Mammary epithelial cell (primary cell): ENCODE results near the gene ATG13.

ENCODE experiments used
- EZH2 ChIP-seq: IDR thresholded peaks from 2 replicates; pipeline ENCODE4 v1.6.1; 2012; ENCODE audit warnings: low read length, inconsistent platforms, borderline replicate concordance
- TF ChIP-seq, protein P1 (sequence below), 2 donors: IDR thresholded peaks in 1 of 2; conservative IDR thresholded peaks in 1 of 2; 2 replicates each; pipeline ENCODE4 v1.5.1; 2011 to 2012; ENCODE audit warnings: inconsistent platforms in 2 of 2, low read length in 2 of 2, mild to moderate bottlenecking in 2 of 2, control low read depth in 1 of 2, low read depth in 1 of 2; ENCODE audit not compliant: insufficient read depth in 1 of 2; ENCODE audit errors: extremely low read depth in 1 of 2

DNA sequence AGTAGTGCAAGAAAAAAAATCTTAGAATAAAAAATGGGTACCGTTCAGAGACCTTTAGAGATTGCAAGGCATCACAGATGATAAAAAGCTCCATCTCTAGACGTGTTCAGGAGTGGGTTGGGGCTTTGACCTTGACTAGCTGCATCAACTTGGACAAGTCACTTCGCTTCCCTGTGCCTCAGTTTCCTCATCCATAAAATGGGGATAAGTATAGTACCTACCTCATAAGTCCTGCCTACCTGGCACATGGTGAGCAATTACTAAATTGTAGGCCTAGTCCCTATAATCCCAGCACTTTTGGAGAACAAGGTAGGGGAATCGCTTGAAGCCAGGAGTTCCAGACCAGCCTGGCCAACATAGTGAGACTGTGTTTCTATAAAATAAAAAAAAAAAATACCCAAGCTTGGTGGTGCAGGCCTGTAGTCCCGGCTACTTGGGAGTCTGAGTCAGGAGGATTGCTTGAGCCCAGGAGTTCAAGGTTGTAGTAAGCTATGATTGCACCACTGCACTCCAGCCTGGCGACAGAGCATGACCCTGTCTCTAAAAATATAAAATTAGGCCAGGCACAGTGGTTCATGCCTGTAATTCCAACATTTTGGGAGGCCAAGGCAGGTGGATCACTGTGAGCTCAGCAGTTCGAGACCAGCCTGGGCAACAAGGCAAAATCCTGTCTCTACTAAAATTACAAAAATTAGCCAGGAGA lies 95.7 kb downstream of the ATG13 start:
- TF ChIP-seq, protein P1, sequence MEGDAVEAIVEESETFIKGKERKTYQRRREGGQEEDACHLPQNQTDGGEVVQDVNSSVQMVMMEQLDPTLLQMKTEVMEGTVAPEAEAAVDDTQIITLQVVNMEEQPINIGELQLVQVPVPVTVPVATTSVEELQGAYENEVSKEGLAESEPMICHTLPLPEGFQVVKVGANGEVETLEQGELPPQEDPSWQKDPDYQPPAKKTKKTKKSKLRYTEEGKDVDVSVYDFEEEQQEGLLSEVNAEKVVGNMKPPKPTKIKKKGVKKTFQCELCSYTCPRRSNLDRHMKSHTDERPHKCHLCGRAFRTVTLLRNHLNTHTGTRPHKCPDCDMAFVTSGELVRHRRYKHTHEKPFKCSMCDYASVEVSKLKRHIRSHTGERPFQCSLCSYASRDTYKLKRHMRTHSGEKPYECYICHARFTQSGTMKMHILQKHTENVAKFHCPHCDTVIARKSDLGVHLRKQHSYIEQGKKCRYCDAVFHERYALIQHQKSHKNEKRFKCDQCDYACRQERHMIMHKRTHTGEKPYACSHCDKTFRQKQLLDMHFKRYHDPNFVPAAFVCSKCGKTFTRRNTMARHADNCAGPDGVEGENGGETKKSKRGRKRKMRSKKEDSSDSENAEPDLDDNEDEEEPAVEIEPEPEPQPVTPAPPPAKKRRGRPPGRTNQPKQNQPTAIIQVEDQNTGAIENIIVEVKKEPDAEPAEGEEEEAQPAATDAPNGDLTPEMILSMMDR (conservative IDR thresholded peaks at IDR 0.05 in 1 of 2, IDR thresholded peaks at IDR 0.05 in 1 of 2; ENCODE audit: extremely low read depth in 1 of 2, insufficient read depth in 1 of 2, low read depth in 1 of 2, low read length in 2 of 2) = no peak
- no peak for TF ChIP-seq EZH2
